ENCODE measurements around the gene CIB4.

CIB4 gene

GRCh38 chr2:26605195-26605998, 35.8 kb downstream of the CIB4 start:
- DNase-seq = peak; percentile 39

GRCh38 chr2:26602575-26602974, 38.6 kb downstream of the CIB4 start:
- no peak for DNase-seq

GRCh38 chr2:26599387-26599786, 41.8 kb downstream of the CIB4 start:
- DNase-seq = no peak

- DNase-seq = no peak
Observed at GRCh38 chr2:26598996-26599373, 42.2 kb downstream of the CIB4 start.

- DNase-seq = no peak
Observed at GRCh38 chr2:26598336-26598995, 42.7 kb downstream of the CIB4 start.

GRCh38 chr2:26597197-26597596, 44.0 kb downstream of the CIB4 start:
- no peak for DNase-seq

- no peak for DNase-seq
Observed at GRCh38 chr2:26595146-26595545, 46.0 kb downstream of the CIB4 start.

GRCh38 chr2:26591619-26592505, 49.3 kb downstream of the CIB4 start:
- DNase-seq = no peak

GRCh38 chr2:26590980-26591618, 50.1 kb downstream of the CIB4 start:
- no peak for DNase-seq

- DNase-seq = no peak
Observed at GRCh38 chr2:26590508-26590907, 50.7 kb downstream of the CIB4 start.

- DNase-seq = no peak
Observed at GRCh38 chr2:26588576-26588975, 52.6 kb downstream of the CIB4 start.

GRCh38 chr2:26587994-26588393, 53.2 kb downstream of the CIB4 start:
- no peak for DNase-seq

GRCh38 chr2:26585966-26586365, 55.2 kb downstream of the CIB4 start:
- no peak for DNase-seq

- DNase-seq = no peak
Observed at GRCh38 chr2:26585100-26585499, 56.1 kb downstream of the CIB4 start.

GRCh38 chr2:26584656-26585055, 56.5 kb downstream of the CIB4 start:
- no peak for DNase-seq

- DNase-seq = no peak
Observed at GRCh38 chr2:26584191-26584590, 57.0 kb downstream of the CIB4 start.

- DNase-seq = no peak
Observed at GRCh38 chr2:26583381-26583911, 57.7 kb downstream of the CIB4 start.

GRCh38 chr2:26582890-26583289, 58.3 kb downstream of the CIB4 start:
- DNase-seq = no peak

- DNase-seq = no peak
Observed at GRCh38 chr2:26581991-26582842, 58.9 kb downstream of the CIB4 start.

GRCh38 chr2:26581266-26581990, 59.7 kb downstream of the CIB4 start:
- no peak for DNase-seq

GRCh38 chr2:26580751-26581150, 60.4 kb downstream of the CIB4 start:
- DNase-seq = no peak
